GM06990 (cell line): ENCODE measurements around the gene STXBP5.

Experiments
- DNase-seq: peaks from one replicate; pipeline ENCODE4 v3.0.0-alpha.2; 2011; ENCODE audit not compliant: insufficient read length; ENCODE audit errors: extremely low read depth
- H3K27me3 ChIP-seq: replicated peaks from 2 replicates; pipeline ENCODE4 v1.6.0; 2011; ENCODE audit warnings: low read length; ENCODE audit not compliant: control insufficient read depth, insufficient read depth
- H3K36me3 ChIP-seq: 2 replicates; pipeline ENCODE4 v1.5.1; 2011; ENCODE audit warnings: low read length; ENCODE audit not compliant: control insufficient read depth, insufficient read depth
- H3K4me3 ChIP-seq: replicated peaks from 2 replicates; pipeline ENCODE4 v1.5.1; 2011; ENCODE audit warnings: low read depth, mild to moderate bottlenecking, control low read depth, low read length
- TF ChIP-seq, protein P1 (sequence below): IDR thresholded peaks from 2 replicates; pipeline ENCODE4 v1.5.1; 2011; ENCODE audit warnings: low read length, control low read depth, mild to moderate bottlenecking, inconsistent platforms; ENCODE audit not compliant: insufficient read depth, poor library complexity, severe bottlenecking

STXBP5 gene

DNA sequence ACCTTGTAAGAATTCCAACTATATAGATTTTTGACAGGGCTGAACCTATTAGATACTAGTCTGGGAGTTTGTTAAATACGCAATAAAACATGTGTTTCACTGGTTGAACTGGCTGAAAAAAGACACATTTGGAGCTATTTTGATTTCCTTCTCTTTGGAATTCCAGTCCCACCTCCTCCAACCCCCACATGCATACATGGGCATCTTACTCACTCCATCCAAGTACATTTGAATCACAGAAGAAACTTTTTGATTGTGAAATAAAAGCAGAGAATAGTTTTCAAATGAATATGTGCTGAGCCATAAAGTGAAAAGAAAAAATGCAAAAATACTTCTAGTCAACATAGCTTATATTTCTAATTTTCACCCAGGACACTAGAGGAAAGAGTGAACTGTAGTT is 33.9 kb upstream of the STXBP5 start:
- no peaks in the 10 kb centered on the region for H3K27me3 ChIP-seq
- no peaks in the 10 kb centered on the region for H3K36me3 ChIP-seq
- DNase-seq, result no peak
- H3K4me3 ChIP-seq, result no peak overlapping the region
- TF ChIP-seq, protein P1, sequence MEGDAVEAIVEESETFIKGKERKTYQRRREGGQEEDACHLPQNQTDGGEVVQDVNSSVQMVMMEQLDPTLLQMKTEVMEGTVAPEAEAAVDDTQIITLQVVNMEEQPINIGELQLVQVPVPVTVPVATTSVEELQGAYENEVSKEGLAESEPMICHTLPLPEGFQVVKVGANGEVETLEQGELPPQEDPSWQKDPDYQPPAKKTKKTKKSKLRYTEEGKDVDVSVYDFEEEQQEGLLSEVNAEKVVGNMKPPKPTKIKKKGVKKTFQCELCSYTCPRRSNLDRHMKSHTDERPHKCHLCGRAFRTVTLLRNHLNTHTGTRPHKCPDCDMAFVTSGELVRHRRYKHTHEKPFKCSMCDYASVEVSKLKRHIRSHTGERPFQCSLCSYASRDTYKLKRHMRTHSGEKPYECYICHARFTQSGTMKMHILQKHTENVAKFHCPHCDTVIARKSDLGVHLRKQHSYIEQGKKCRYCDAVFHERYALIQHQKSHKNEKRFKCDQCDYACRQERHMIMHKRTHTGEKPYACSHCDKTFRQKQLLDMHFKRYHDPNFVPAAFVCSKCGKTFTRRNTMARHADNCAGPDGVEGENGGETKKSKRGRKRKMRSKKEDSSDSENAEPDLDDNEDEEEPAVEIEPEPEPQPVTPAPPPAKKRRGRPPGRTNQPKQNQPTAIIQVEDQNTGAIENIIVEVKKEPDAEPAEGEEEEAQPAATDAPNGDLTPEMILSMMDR, result no peak

DNA sequence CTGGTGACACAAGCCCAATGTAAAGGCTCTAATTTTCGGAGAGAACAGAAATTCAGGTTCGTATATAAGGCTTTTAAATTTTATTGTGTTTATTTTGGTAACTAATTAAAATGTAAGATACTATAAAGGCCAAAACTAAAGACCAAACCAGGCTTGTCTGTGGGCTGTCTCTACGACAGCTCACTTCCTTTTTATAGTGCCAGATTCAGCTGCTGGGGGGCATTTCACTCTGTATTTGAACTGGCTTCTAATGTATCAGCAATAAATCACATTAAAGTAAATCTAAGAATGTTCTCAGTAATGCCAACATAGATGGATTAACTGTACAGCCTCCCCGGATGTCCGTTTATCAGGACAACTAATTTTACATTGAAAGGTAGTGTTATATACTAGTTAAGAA is 31.1 kb upstream of the STXBP5 start:
- Histone ChIP-seq H3K36me3 (no peaks in the 10 kb centered on the region), H3K27me3 (no peaks in the 10 kb centered on the region), H3K4me3 (no peak overlapping the region)
- TF ChIP-seq, protein P1, result no peak
- DNase-seq, result no peak

DNA sequence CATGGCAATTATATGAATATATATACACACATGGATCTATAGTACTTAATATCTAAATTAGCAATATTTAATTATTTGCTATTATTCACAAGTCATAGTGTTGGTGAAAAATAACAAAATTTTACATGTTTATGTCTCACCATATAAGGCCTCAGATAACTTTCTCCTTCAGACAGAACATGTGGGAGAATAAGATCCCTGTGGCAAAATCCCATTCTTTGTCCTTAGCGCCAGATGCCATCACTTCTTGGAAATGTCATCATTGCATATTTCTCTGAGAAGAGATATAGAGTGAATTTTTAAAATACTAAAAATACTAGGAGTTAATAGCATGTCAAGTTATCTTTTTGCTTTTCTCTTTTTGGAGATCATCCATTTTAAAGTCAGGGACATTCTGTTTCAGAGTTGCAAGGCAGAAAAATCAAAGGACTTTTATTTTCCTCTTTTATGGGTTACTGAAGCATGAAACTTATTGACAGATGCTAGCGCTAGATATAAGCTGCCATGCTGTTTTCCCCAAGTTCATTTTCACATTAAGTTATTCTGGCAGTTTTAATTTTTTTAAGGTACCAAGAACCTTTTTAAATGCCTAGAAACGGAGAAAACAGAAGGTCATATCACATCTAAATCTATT is 30.4 kb upstream of the STXBP5 start:
- Histone ChIP-seq H3K4me3 (no peak overlapping the region), H3K27me3 (no peaks in the 10 kb centered on the region), H3K36me3 (no peaks in the 10 kb centered on the region)
- TF ChIP-seq, protein P1, result no peak
- DNase-seq, result no peak

DNA sequence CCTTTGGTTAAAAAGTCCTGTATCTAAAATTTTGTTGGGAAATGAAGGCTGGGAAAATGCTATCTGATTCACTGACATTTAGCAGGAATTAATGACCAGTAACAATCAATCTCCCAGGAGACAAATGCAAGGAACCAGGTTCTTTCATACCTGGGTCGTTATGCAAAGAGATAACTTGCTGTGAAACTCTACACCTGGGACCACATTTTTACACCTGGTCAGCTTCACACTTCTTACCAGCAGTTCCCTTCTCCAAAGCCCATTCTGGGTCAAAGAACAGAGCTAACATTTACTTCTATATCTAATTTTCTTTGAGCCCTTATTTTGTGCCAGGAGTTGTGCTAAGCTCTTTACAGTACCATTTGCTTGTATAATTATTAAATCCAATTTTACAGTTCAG is 27.4 kb upstream of the STXBP5 start:
- TF ChIP-seq, protein P1, result no peak
- Histone ChIP-seq H3K4me3 (no peak overlapping the region), H3K27me3 (no peaks in the 10 kb centered on the region), H3K36me3 (no peaks in the 10 kb centered on the region)
- DNase-seq, result no peak

DNA sequence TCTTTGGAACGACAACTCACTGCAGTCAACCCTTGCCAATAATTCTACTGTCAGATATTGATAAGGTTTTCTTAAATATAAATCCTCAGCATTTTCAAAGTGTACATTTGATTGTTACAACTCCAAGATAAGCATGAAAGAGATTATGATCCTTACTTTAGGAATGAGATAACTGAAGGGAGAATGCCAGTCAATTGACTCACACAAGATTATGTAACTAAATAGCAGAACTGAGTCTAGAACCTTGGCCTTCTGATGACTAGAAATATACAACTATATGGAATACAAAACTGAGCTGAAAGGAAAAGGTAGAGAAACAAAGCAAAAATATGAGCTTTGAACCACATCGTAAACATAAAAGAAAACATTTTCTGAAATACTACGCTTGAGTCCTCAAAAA is 26.9 kb upstream of the STXBP5 start:
- DNase-seq, result no peak

More for the DNA sequence above, 26.9 kb upstream of the STXBP5 start:
- TF ChIP-seq, protein P1, result no peak
- H3K4me3 ChIP-seq, result no peak overlapping the region
- no peaks in the 10 kb centered on the region for H3K36me3 ChIP-seq
- H3K27me3 ChIP-seq, result no peaks in the 10 kb centered on the region
